Dendritic cell treated with granulocyte-macrophage colony-stimulating factor and Interleukin-4, amounts not matched to agents 40 ng/mL and 50 ng/mL, for 4 days (primary cell): Measurements from ENCODE around the gene TLN1.
A peak's percentile ranks its signal among the peaks of the same experiment; 100 is the strongest.

Source experiments
- H3K27ac Mint-ChIP-seq: one replicate; pipeline ENCODE4 v1.8.0; 2022; ENCODE audit warnings: mild to moderate bottlenecking, mixed read lengths
- H3K27me3 Mint-ChIP-seq: one replicate; pipeline ENCODE4 v1.8.0; 2022; ENCODE audit warnings: mild to moderate bottlenecking, mixed read lengths
- H3K36me3 Mint-ChIP-seq: one replicate; pipeline ENCODE4 v1.8.0; 2022; ENCODE audit warnings: low read depth, mixed read lengths
- H3K4me1 Mint-ChIP-seq: one replicate; pipeline ENCODE4 v1.8.0; 2022; ENCODE audit warnings: low read depth, mixed read lengths
- H3K4me3 Mint-ChIP-seq: one replicate; pipeline ENCODE4 v1.8.0; 2022; ENCODE audit warnings: mild to moderate bottlenecking, moderate library complexity, mixed read lengths
- H3K9me3 Mint-ChIP-seq: one replicate; pipeline ENCODE4 v1.8.0; 2022; ENCODE audit warnings: mixed read lengths
- intact Hi-C: fragments of 100-400 bp; cut with micrococcal nuclease; formaldehyde crosslinking; loops from one replicate; pipeline ENCODE4 v1.15.0; 2022

TLN1 gene

DNA sequence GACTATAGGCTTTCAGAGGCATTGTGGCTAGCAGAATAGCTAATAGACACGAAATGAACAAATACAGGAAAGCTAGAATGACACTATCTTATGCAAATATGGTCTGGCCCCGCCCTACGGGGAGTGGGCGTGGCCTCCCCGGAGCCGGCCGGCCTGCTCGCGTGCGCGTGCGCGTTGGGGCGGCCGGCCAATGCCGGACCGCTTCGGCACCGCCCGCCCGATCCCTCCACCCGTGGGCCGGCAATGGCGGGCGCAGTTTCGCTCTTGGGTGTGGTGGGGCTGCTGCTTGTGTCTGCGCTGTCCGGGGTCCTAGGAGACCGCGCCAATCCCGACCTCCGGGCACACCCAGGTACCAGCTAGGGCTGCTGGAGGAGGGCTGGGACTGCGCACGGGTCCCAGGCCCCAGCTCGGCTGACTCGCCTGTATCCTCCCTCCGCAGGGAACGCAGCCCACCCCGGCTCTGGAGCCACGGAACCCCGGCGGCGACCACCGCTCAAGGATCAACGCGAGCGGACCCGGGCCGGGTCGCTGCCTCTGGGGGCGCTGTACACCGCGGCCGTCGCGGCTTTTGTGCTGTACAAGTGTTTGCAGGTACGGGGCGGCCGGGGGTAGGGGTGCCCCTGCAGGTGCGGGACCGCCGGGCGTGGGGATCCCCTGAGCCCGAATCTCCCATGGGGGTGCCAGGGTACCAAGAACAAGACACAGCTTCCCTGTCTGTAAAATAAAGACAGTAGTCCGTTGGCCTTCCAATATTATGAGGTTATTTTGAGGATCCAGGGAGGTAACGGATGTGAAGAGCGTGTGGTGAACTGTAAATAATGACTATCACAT lies 73.6 kb downstream of the TLN1 start, which contains the start of gene CCDC107:
TSS of gene CCDC107 (plus strand) at position 156 of the 831 bp plus-strand sequence. CDS start at position 244, 88 bp downstream.
- Mint-ChIP-seq H3K27ac (peak within 1 kb of the TSS; percentile 95), H3K4me3 (peak within 1 kb of the TSS; percentile 90), H3K36me3 (peaks cover 37% of the 10 kb centered on the region), H3K4me1 (peaks cover 62% of the 10 kb centered on the region), H3K9me3 (no peaks in the 10 kb centered on the region), H3K27me3 (peaks cover 2% of the 10 kb centered on the region)
- intact Hi-C loops = loop anchor here (2.0 kb wide), 1 partner anchor 54 kb away; the partner anchor contains the start of gene TESK1

DNA sequence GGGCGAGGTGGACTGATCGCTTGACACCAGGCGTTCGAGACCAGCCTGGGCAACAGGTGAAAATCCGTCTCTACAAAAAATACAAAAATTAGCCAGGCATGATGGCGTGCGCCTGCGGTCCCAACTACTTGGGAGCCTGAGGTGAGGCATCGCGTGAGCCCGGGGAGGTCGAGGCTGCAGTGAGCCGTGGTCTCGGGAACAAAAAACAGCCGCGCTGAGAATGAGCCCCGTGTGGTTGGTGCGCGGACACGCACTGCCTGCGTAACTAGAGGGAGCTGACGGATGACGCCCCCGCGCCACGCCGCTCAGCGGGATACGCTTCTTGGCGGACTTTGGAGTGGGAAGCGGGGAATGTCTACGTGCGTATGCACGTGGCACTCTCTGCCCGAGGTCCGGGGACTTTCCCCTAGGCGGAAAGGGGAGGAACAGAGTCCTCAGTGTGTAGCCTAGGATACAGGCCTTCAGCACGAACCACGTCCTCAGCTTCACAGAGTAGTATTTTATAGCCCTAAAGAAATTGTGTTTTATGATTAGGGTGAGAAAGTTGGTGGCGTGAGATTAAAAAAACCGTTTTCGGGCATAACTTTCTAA lies 74.4 kb downstream of the TLN1 start, which contains the start of gene RMRP:
TSS of gene RMRP (minus strand) at position 474 of the 591 bp plus-strand sequence.
- Mint-ChIP-seq H3K27me3 (peaks cover 2% of the 10 kb centered on the region), H3K27ac (peak within 1 kb of the TSS; percentile 95), H3K4me1 (peaks cover 65% of the 10 kb centered on the region), H3K36me3 (peaks cover 37% of the 10 kb centered on the region), H3K4me3 (peak within 1 kb of the TSS; percentile 90), H3K9me3 (no peaks in the 10 kb centered on the region)
- intact Hi-C loops = loop anchor here (1.0 to 2.0 kb wide), 2 partner anchors 8 to 53 kb away; partner anchors contain the start of gene TESK1

DNA sequence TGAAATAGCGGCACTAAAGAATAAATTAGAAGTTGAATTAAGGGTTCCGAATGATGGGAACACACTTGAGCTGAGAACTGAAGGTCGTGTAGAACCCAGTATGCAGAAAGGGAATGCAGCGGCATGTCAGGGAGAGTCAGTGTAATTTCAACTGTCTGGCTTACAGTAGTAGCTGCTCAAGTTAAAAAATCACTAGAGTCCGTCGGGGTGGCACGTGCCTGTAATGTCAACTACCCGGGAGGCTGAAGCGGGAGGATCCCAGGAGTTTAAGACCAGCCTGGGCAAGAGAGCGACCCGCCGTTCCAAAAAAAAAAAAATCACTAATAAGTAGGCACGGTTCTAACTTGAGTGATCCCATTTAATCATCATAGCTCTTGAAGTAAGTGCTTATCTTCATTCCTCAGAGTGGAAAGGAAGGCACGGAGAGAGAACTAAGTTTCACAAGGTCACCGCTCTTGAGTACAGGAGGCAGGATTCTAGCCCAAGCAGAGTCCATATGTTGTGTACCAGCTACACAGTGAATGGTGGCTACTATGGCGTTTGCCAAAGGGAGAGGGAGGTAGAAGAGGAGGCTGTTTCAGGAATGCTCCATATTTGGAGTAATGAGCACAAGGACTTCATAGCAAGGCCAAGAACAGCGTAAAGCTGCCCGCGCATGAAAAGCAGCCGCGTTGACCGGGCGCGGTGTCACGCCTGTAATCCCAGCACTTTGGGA lies 75.0 kb downstream of the TLN1 start:
- H3K27ac Mint-ChIP-seq = peak overlapping the region; percentile 95
- peaks cover 35% of the 10 kb centered on the region for H3K36me3 Mint-ChIP-seq
- peak overlapping the region; percentile 90 for H3K4me3 Mint-ChIP-seq
- H3K4me1 Mint-ChIP-seq = peaks cover 62% of the 10 kb centered on the region
- H3K27me3 Mint-ChIP-seq = peaks cover 2% of the 10 kb centered on the region
- no peaks in the 10 kb centered on the region for H3K9me3 Mint-ChIP-seq
- intact Hi-C loops = loop anchor here (1.0 kb wide), 1 partner anchor 8 kb away; no protein-coding TSS in a partner anchor

DNA sequence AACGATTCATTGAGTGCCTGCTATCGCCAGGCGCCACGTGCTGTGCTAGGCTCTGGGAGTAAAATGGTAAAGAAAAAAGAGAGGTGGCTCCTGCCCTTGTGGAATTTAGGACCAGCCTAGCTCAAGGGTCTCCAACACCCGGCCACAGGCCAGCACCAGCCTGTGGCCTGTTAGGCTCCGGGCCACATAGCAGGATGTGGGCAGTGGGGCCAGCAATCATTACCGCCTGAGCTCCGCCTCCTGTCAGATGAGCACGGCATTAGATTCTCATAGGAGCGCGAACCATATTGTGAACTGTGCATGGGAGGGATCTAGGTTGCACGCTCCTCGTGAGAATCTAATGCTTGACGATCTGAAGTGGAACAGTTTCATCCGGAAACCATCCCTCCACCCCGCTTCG lies 75.6 kb downstream of the TLN1 start:
- H3K4me1 Mint-ChIP-seq = peaks cover 61% of the 10 kb centered on the region
- intact Hi-C loops = no loop called here
- H3K27me3 Mint-ChIP-seq = peaks cover 2% of the 10 kb centered on the region
- peak overlapping the region; percentile 95 for H3K27ac Mint-ChIP-seq
- H3K4me3 Mint-ChIP-seq = no peak overlapping the region
- no peaks in the 10 kb centered on the region for H3K9me3 Mint-ChIP-seq
- H3K36me3 Mint-ChIP-seq = peaks cover 29% of the 10 kb centered on the region

DNA sequence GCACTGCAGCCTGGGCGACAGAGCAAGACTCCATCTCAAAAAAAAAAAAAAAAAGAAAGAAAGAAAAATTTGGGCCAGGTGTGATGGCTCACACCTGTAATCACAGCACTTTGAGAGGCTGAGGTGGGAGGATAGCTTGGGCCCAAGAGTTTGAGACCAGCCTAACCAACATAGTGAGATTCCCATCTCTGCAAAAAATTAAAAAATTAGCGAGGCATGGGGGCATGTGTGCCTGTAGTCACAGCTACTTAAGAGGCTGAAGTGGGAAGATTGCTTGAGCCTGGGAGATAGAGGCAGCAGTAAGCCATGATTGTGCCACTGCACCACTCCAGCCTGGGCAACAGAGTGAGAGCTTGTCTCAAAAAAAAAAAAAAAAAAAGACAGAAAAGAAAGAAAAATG lies 78.4 kb downstream of the TLN1 start:
- Mint-ChIP-seq H3K27me3 (peaks cover 2% of the 10 kb centered on the region), H3K4me1 (peaks cover 60% of the 10 kb centered on the region), H3K9me3 (no peaks in the 10 kb centered on the region), H3K4me3 (no peak overlapping the region), H3K36me3 (peaks cover 8% of the 10 kb centered on the region), H3K27ac (no peak overlapping the region)
- intact Hi-C loops = no loop called here

DNA sequence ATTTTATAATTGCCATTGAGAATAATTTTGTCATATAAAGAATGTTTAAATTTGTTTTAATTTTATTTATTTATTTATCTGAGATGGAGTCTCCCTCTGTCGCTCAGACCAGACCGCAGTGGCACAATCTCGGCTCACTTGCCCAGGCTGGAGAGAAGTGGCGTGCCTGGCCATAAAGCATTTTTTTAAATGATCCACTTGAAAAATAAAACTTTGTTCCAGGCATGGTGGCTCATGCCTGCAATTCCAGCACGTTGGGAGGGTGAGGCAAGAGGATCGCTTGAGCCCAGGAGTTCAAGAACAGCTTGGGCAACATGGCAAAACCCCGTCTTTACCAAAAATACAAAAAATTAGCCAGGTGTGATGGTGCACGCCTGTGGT lies 79.2 kb downstream of the TLN1 start:
- H3K4me1 Mint-ChIP-seq = peaks cover 67% of the 10 kb centered on the region
- H3K27ac Mint-ChIP-seq = peak overlapping the region; percentile 52
- peaks cover 2% of the 10 kb centered on the region for H3K27me3 Mint-ChIP-seq
- peaks cover under 1% of the 10 kb centered on the region for H3K36me3 Mint-ChIP-seq
- intact Hi-C loops = no loop called here
- no peak overlapping the region for H3K4me3 Mint-ChIP-seq
- no peaks in the 10 kb centered on the region for H3K9me3 Mint-ChIP-seq

DNA sequence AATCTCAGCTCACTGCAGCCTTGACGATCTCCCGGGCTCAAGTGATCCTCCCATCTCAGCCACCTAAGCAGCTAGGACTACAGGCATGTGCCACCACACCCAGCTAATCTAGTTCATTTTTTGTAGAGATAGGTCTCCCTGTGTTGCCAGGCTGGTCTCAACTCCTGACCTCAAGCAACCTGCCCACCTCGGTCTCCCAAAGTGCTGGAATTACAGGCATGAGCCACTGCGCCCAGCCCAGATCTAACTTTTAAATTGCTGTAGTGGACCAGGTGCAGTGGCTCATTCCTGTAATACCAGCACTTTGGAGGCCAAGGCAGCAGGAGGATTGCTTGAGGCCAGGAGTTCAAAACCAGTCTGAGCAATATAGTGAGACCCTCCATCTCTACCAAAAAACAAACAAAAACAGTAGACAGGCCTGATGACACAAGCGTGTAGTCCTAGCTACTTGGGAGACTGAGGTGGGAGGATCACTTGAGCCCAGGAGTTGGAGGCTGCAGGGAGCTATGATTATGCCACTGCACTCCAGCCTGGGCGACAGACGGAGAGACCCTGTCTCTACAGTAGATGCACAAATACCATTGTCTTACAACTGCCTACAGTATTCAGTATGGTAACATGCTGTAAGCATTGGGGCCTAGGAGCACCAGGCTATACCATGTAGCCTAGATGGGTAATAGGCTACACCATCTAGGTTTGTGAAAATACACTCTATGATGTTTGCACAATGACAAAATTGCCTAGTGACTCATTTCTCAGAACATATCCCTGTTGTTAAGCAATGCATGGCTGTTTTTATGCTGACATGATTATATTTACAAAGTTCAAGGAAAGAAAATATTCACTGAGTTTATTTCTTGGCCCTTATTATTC lies 79.8 kb downstream of the TLN1 start:
- no peaks in the 10 kb centered on the region for H3K36me3 Mint-ChIP-seq
- intact Hi-C loops = no loop called here
- no peaks in the 10 kb centered on the region for H3K9me3 Mint-ChIP-seq
- H3K27me3 Mint-ChIP-seq = peaks cover 2% of the 10 kb centered on the region
- peaks cover 68% of the 10 kb centered on the region for H3K4me1 Mint-ChIP-seq
- peak overlapping the region; percentile 16 for H3K27ac Mint-ChIP-seq
- no peak overlapping the region for H3K4me3 Mint-ChIP-seq

DNA sequence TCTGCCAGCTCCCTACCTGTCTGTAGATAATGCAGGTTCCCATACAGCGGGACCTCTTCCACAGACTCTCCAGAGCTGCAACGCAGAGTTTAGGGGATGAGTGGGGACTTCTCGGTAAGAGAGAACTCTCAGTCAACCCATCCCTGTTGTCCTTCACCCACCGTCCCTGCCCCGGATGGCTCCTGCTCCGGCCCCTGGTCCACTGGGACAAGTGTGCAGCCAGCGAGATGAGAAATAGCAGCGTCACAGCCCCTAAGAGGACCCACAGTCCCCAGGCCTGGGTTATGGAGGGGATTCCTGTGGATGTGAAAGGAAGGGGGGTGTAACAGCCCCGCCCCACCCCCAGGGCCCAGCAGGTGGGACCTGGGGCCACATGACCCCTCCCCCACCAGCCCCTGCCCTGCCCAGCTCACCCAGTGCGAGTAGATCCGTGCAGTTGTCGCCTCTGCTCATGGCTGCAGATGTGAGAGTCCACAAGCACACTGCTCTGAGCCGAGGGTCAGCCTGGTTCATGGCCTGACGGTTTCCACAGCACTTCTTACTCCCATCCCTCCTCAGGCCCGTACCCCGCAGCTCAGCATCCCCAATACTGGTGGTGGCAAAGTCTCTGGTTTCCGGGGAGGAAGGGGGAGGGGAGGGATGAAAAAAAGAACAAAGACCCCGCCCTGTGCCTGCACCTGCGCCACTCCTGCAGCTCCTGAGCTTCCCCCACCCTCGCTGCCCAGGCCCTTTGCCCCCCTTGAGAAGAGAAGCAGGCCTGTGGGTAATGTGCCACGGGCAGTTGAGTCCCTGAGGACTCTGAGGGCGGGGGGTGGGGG lies 81.4 kb downstream of the TLN1 start, which contains the start of gene SIT1:
TSS of gene SIT1 (minus strand) at position 591 of the 818 bp plus-strand sequence. CDS start at position 513, 78 bp downstream.
- Mint-ChIP-seq H3K36me3 (peaks cover 8% of the 10 kb centered on the region), H3K9me3 (no peaks in the 10 kb centered on the region), H3K4me1 (peaks cover 61% of the 10 kb centered on the region), H3K27me3 (peaks cover 2% of the 10 kb centered on the region), H3K27ac (peak within 1 kb of the TSS; percentile 78), H3K4me3 (no peak within 1 kb of the TSS)
- intact Hi-C loops = no loop called here

DNA sequence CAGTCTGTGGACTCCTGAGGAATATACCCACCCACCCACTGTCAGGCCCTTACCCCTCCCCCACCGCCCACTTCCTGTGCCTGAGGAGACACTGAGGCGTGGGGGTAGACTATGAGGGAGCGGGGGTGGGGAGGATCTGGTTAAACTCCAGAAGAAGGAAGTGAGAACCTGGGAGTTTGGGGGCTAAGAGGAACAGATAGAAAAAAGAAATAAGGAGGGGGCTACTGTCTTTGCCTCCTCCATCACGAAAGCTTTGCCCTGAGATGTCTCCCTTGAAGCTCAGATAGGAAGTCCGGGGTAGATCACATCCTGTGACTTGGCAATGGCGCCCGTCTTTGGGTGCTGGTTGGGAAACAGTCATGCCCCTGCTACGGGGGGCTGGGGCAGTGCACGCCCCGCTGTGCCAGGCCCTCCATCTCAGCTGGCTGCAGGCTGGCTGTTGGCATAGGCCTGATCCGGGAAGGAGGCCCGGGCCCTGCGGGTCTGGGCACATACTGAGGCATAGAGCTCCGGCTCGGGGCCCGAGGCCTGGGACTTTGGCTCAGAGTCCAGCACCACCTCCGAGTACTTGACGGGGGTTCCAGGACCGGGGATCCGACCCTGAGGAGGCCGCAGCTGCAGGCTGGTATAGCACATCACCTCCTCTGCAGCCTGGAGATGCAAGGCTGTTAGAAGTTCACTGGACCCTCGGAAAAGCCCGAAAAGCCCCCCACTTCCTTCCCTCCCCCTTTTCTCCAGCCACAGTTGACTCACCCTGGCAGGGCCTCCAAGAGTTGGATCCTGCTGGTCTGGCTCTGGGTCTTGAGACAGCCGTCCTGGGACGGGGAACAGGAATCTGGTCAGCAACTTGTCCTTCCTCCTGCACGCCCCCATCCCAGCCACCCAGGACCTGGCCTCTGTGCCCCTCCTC lies 82.3 kb downstream of the TLN1 start:
- no peaks in the 10 kb centered on the region for H3K9me3 Mint-ChIP-seq
- peak overlapping the region; percentile 78 for H3K27ac Mint-ChIP-seq
- H3K27me3 Mint-ChIP-seq = no peaks in the 10 kb centered on the region
- intact Hi-C loops = loop anchor here (1.0 to 10.0 kb wide), 3 partner anchors 8 to 165 kb away; partner anchors contain the start of genes HINT2 and SPAG8
- peaks cover 8% of the 10 kb centered on the region for H3K36me3 Mint-ChIP-seq
- peaks cover 59% of the 10 kb centered on the region for H3K4me1 Mint-ChIP-seq
- no peak overlapping the region for H3K4me3 Mint-ChIP-seq
